Natural killer cell (primary cell): ENCODE results near the gene HYAL2. TPM values are rescaled to one million over a fixed set of nuclear protein-coding genes. Genes with fewer than 3 reads are reported as not detected.
A peak's percentile ranks its signal among the peaks of the same experiment; 100 is the strongest.

Experiments
- ATAC-seq, 3 donors: fragments of 150-1000 bp in 2 of 3; fragments of 200-7000 bp in 1 of 3; cut with Tn5 transposase; 1 replicate in 1 of 3; 2 replicates in 2 of 3; pipeline ENCODE4 v1.10.0; 2021; ENCODE audit warnings: mild to moderate bottlenecking in 2 of 3, moderate library complexity in 2 of 3
- DNase-seq, 2 donors: peaks; one replicate each; pipeline versions ENCODE4 v3.0.0 to v3.0.0-alpha.2; 2013 to 2021; ENCODE audit warnings: mixed read lengths in 1 of 2
- H3K27ac ChIP-seq: one replicate; pipeline ENCODE4 v1.5.1; 2013; ENCODE audit warnings: mild to moderate bottlenecking, low read length
- H3K27me3 ChIP-seq: one replicate; pipeline ENCODE4 v1.6.1; 2013; ENCODE audit warnings: low read length; ENCODE audit not compliant: control insufficient read depth, insufficient read depth
- H3K36me3 ChIP-seq: one replicate; pipeline ENCODE4 v1.6.1; 2013; ENCODE audit warnings: low read length; ENCODE audit not compliant: control insufficient read depth, insufficient read depth
- H3K4me1 ChIP-seq: one replicate; pipeline ENCODE4 v1.6.1; 2013; ENCODE audit warnings: low read length; ENCODE audit not compliant: control insufficient read depth, insufficient read depth
- H3K4me3 ChIP-seq: one replicate; pipeline ENCODE4 v1.5.1; 2013; ENCODE audit warnings: low read length
- H3K9me3 ChIP-seq: one replicate; pipeline ENCODE4 v1.6.1; 2013; ENCODE audit warnings: low read length; ENCODE audit not compliant: control insufficient read depth, insufficient read depth
- H3K27ac Mint-ChIP-seq, 2 donors: one replicate each; pipeline ENCODE4 v1.8.0; 2022; ENCODE audit warnings: mild to moderate bottlenecking in 2 of 2, mixed read lengths in 2 of 2, moderate library complexity in 1 of 2
- H3K27me3 Mint-ChIP-seq, 2 donors: one replicate each; pipeline ENCODE4 v1.8.0; 2022; ENCODE audit warnings: low read depth in 2 of 2, mixed read lengths in 2 of 2
- H3K36me3 Mint-ChIP-seq: one replicate; pipeline ENCODE4 v1.8.0; 2022; ENCODE audit warnings: mixed read lengths
- H3K4me1 Mint-ChIP-seq, 2 donors: one replicate each; pipeline ENCODE4 v1.8.0; 2022; ENCODE audit warnings: mixed read lengths in 2 of 2
- H3K4me3 Mint-ChIP-seq: one replicate; pipeline ENCODE4 v1.8.0; 2022; ENCODE audit warnings: mild to moderate bottlenecking, moderate library complexity, mixed read lengths
- H3K9me3 Mint-ChIP-seq, 2 donors: one replicate each; pipeline ENCODE4 v1.8.0; 2022; ENCODE audit warnings: mixed read lengths in 2 of 2
- WGBS: methylation state at CpG from one replicate; pipeline ENCODE4 v1.1.7; 2013; ENCODE audit warnings: missing lambda C conversion rate; ENCODE audit not compliant: insufficient coverage; 5-methylcytosine and 5-hydroxymethylcytosine counted together
- intact Hi-C: fragments of 100-400 bp; cut with micrococcal nuclease; formaldehyde crosslinking; loops from one replicate; pipeline ENCODE4 v1.14.2; 2022
- total RNA-seq, 4 donors: library from RNA; stranded (reverse); fragments of 120-200 nt in 1 of 4; gene quantifications; one replicate each; pipeline versions ENCODE4 v1.2.3 to v1.2.4, GENCODE V29; 2013 to 2022
- TF ChIP-seq, protein P1 (sequence below): fragments of 200-600 bp; IDR thresholded peaks from one replicate; pipeline ENCODE4 v1.8.0; 2022; ENCODE audit warnings: antibody characterized with exemption

Gene HYAL2
- total RNA-seq, 3 donors from 2014 or later (not counting 1 experiment from before 2014, with no cell fraction given): 1.2 to 3.7 (median 3.1) TPM

DNA sequence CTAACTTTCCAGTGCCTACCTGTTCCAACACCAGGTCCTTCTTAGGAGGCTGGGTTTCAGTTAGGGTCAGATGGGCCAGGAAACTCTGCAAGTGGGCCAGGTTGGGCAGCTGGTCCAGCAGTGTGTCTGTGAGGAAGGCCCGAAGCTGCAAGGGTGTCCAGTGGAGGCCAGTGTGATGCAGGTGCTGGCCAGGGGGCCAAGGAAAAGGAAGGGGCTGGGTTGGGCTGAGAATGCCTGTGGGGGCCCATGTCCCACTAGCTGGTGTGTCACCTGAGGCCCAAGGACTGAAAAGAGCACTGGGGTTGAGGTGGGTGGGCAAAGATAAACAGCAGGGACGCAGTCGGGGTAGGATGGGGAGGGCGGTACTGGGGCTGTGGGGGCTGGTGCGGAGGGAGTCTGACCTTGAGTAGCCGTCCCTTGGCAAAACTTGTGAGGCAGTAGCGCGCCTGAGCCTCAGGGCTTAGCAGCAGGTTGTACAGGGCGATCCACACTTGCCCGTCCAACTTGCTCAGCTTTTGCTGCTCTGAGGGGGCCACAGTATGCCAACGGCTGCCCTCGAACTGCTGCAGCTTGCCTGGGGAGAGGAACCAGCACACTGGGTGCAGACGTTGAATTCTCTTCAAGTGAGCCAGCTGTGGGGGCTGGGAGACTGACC lies 19.6 kb upstream of the HYAL2 start:
- Histone ChIP-seq H3K36me3 (peaks cover 3% of the 10 kb centered on the region), H3K4me1 (peaks cover 70% of the 10 kb centered on the region), H3K27me3 (no peaks in the 10 kb centered on the region), H3K4me3 (no peak overlapping the region), H3K9me3 (no peaks in the 10 kb centered on the region), H3K27ac (peak overlapping the region; percentile 76)
- 77% methylated on average over 13 of the region's 13 CpGs for WGBS
- TF ChIP-seq, protein P1, sequence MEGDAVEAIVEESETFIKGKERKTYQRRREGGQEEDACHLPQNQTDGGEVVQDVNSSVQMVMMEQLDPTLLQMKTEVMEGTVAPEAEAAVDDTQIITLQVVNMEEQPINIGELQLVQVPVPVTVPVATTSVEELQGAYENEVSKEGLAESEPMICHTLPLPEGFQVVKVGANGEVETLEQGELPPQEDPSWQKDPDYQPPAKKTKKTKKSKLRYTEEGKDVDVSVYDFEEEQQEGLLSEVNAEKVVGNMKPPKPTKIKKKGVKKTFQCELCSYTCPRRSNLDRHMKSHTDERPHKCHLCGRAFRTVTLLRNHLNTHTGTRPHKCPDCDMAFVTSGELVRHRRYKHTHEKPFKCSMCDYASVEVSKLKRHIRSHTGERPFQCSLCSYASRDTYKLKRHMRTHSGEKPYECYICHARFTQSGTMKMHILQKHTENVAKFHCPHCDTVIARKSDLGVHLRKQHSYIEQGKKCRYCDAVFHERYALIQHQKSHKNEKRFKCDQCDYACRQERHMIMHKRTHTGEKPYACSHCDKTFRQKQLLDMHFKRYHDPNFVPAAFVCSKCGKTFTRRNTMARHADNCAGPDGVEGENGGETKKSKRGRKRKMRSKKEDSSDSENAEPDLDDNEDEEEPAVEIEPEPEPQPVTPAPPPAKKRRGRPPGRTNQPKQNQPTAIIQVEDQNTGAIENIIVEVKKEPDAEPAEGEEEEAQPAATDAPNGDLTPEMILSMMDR: no peak
- DNase-seq (peak in 1 of 2 donors; percentile 48), ATAC-seq (no peak)
- Mint-ChIP-seq H3K27me3 (no peaks in the 10 kb centered on the region), H3K36me3 (peaks cover 13% of the 10 kb centered on the region), H3K27ac (peak overlapping the region; percentile 51 to 96), H3K9me3 (no peaks in the 10 kb centered on the region), H3K4me1 (peaks cover 39 to 83% of the 10 kb centered on the region in 2 donors), H3K4me3 (peak overlapping the region; percentile 58)
- intact Hi-C loops: no loop called here

DNA sequence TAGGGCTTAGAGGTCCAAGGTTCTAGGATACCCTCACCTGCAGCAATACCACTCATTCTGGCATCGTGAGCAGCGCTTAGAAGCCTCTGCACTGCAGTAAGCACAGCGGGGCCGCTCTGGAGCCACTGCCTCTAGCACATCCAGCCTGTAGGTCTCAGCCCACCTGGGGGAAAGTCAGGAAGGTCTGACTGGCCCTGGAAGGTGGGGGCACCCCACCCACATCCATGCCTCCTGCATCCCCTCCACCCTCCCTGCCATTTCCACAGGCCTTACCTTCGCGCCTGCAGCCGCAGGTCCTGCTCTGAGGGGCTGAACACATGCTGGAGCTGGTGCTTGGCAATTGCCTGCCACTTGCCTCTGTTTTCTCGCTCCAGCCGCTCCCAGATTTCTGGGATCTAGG lies 19.0 kb upstream of the HYAL2 start:
- peaks cover 42 to 87% of the 10 kb centered on the region in 2 donors for H3K4me1 Mint-ChIP-seq
- no peaks in the 10 kb centered on the region for H3K9me3 Mint-ChIP-seq

DNA sequence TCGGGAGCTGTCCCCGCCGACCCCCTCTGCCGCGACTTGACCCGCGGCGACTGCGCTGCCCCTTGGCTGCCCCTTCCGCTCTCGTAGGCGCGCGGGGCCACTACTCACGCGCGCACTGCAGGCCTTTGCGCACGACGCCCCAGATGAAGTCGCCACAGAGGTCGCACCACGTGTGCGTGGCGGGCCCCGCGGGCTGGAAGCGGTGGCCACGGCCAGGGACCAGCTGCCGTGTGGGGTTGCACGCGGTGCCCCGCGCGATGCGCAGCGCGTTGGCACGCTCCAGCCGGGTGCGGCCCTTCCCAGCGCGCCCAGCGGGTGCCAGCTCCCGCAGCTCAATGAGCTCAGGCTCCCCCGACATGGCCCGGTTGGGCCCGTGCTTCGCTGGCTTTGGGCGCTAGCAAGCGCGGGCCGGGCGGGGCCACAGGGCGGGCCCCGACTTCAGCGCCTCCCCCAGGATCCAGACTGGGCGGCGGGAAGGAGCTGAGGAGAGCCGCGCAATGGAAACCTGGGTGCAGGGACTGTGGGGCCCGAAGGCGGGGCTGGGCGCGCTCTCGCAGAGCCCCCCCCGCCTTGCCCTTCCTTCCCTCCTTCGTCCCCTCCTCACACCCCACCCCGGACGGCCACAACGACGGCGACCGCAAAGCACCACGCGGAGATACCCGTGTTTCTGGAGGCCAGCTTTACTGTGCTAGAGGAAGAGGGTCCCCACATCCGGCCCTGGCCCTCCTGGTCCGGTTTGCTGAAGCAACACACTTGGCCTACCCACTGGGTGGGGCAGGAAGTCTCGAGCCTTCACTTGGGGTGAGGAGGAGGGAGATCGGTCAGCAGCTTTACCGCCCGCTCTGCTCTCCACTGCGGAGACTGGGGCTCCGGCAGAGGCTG lies 18.1 kb upstream of the HYAL2 start, which contains the start of gene RASSF1:
Gene RASSF1 (minus strand): TSS at position 389 of the 882 bp plus-strand sequence. CDS start 31 bp downstream, at position 358.
- under 1% methylated on average over 85 of the region's 85 CpGs for WGBS
- TF ChIP-seq, protein P1: no peak
- H3K36me3 Mint-ChIP-seq: peaks cover 13% of the 10 kb centered on the region
- Histone ChIP-seq H3K36me3 (peaks cover 11% of the 10 kb centered on the region), H3K4me3 (peak within 1 kb of the TSS; percentile 80), H3K9me3 (no peaks in the 10 kb centered on the region), H3K27ac (peak within 1 kb of the TSS; percentile 93), H3K4me1 (peaks cover 70% of the 10 kb centered on the region), H3K27me3 (no peaks in the 10 kb centered on the region)
- no peaks in the 10 kb centered on the region for H3K27me3 Mint-ChIP-seq
- peak; percentile 23 to 64 (median 51) for ATAC-seq
- peak within 1 kb of the TSS; percentile 93 to 96 for H3K27ac Mint-ChIP-seq
- intact Hi-C loops: no loop called here
- H3K4me3 Mint-ChIP-seq: peak within 1 kb of the TSS; percentile 98
- peak; percentile 73 to 79 for DNase-seq
- H3K4me1 Mint-ChIP-seq: peaks cover 45 to 88% of the 10 kb centered on the region in 2 donors
- no peaks in the 10 kb centered on the region for H3K9me3 Mint-ChIP-seq

More for the DNA sequence above, 19.0 kb upstream of the HYAL2 start:
- H3K4me3 ChIP-seq: peak overlapping the region; percentile 80
- H3K36me3 ChIP-seq: peaks cover 4% of the 10 kb centered on the region
- peaks cover 13% of the 10 kb centered on the region for H3K36me3 Mint-ChIP-seq
- intact Hi-C loops: no loop called here
- H3K27me3 ChIP-seq: no peaks in the 10 kb centered on the region
- WGBS: 70% methylated on average over 9 of the region's 9 CpGs
- H3K27ac ChIP-seq: peak overlapping the region; percentile 76
- peak overlapping the region; percentile 93 to 96 for H3K27ac Mint-ChIP-seq
- TF ChIP-seq, protein P1: no peak
- H3K4me1 ChIP-seq: peaks cover 70% of the 10 kb centered on the region
- no peaks in the 10 kb centered on the region for H3K9me3 ChIP-seq
- ATAC-seq (peak in 1 of 3 donors; percentile 8), DNase-seq (peak in 1 of 2 donors; percentile 56)
- no peaks in the 10 kb centered on the region for H3K27me3 Mint-ChIP-seq
- peak overlapping the region; percentile 98 for H3K4me3 Mint-ChIP-seq
